Measurements from ENCODE around the gene ATG13.

ATG13 gene

DNA sequence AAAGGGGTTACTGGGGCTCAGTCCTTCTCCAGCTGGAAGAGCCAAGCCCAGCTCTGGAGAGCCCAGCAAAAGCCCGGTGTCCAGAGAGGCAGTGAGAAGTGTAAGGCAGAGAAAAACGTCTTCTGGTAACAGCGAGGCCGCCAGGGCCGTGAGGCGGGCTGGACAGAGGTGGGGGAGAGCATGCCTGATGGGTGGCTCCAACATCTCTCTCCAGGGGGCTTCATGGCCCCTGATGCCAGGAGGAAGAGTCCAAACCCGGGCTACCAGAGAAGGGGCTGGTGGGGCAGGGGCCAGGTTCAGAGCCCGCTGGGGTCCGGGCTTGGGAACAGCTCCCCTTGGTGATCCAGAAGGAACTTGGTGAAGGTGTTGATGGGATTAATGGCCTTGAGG is 61.4 kb downstream of the ATG13 start:
- TF ChIP-seq EGR1 (IDR thresholded peaks at IDR 0.05) (no peak), TCF12 (IDR thresholded peaks at IDR 0.05; ENCODE audit: low read depth) (no peak), EP300 (IDR thresholded peaks at IDR 0.05; ENCODE audit: borderline replicate concordance) (no peak)

DNA sequence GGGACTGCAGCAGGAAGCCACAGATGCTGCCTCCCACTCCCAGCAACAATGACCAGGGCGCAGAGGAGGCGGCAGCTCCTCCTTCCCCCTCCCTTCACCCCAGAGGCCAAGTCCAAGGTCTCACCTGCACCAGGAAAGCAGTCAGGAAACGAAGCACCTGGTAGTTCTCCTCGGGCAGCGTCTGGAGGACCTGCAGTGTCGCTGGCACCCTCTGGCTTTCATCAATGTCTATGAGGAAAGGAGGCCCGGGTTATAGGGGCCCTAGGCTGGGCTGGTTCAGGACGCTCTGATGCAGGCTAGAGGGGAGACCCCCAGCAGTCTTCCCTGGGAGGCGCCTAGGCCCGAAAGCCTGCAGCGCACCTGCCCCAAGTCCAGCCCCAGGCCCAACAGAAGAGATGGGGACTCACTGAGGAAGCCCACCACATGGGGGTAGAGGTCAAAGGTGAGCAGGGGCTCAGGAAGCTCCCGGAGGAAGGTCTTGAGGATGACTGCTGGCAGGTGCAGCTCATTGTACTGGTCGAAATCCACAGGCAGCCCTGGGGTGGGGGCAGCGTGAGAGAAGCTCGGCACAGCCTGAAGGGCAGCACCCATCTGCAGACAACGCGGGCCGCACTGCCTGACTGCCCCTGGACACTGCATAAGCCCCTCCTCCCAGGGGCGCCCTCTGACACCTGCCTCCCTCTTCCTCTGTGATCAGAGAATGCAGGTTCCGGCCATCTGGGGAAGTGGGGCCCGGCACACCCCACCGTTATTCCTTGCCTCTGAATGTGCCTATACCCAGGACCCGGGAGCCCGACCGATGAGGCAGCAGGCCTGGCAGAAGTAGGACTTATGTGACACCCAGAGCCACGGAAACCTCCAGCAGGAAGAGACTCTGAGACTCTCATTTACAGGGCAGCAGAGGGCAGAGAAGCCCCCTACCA is 62.1 kb downstream of the ATG13 start:
- TF ChIP-seq EP300 (IDR thresholded peaks at IDR 0.05; ENCODE audit: borderline replicate concordance) (no peak), YY1 (IDR thresholded peaks at IDR 0.05; ENCODE audit: low read depth) (no peak), RAD21 (IDR thresholded peaks at IDR 0.05; ENCODE audit: low read depth) (no peak), TEAD4 (IDR thresholded peaks at IDR 0.05) (no peak), ZBTB7A (IDR thresholded peaks at IDR 0.05; ENCODE audit: low read depth) (no peak), TAF1 (IDR thresholded peaks at IDR 0.05; ENCODE audit: low read depth) (no peak), CEBPB (IDR thresholded peaks at IDR 0.05) (no peak), EGR1 (IDR thresholded peaks at IDR 0.05) (no peak), TCF12 (IDR thresholded peaks at IDR 0.05; ENCODE audit: low read depth) (no peak), CREB1 (IDR thresholded peaks at IDR 0.05; ENCODE audit: low read depth) (no peak), NFIC (IDR thresholded peaks at IDR 0.05) (no peak)
- TF ChIP-seq, protein P1, sequence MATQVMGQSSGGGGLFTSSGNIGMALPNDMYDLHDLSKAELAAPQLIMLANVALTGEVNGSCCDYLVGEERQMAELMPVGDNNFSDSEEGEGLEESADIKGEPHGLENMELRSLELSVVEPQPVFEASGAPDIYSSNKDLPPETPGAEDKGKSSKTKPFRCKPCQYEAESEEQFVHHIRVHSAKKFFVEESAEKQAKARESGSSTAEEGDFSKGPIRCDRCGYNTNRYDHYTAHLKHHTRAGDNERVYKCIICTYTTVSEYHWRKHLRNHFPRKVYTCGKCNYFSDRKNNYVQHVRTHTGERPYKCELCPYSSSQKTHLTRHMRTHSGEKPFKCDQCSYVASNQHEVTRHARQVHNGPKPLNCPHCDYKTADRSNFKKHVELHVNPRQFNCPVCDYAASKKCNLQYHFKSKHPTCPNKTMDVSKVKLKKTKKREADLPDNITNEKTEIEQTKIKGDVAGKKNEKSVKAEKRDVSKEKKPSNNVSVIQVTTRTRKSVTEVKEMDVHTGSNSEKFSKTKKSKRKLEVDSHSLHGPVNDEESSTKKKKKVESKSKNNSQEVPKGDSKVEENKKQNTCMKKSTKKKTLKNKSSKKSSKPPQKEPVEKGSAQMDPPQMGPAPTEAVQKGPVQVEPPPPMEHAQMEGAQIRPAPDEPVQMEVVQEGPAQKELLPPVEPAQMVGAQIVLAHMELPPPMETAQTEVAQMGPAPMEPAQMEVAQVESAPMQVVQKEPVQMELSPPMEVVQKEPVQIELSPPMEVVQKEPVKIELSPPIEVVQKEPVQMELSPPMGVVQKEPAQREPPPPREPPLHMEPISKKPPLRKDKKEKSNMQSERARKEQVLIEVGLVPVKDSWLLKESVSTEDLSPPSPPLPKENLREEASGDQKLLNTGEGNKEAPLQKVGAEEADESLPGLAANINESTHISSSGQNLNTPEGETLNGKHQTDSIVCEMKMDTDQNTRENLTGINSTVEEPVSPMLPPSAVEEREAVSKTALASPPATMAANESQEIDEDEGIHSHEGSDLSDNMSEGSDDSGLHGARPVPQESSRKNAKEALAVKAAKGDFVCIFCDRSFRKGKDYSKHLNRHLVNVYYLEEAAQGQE (IDR thresholded peaks at IDR 0.05; ENCODE audit: low read depth), result no peak
- TF ChIP-seq, protein P2, sequence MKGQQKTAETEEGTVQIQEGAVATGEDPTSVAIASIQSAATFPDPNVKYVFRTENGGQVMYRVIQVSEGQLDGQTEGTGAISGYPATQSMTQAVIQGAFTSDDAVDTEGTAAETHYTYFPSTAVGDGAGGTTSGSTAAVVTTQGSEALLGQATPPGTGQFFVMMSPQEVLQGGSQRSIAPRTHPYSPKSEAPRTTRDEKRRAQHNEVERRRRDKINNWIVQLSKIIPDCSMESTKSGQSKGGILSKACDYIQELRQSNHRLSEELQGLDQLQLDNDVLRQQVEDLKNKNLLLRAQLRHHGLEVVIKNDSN (IDR thresholded peaks at IDR 0.05), result no peak

DNA sequence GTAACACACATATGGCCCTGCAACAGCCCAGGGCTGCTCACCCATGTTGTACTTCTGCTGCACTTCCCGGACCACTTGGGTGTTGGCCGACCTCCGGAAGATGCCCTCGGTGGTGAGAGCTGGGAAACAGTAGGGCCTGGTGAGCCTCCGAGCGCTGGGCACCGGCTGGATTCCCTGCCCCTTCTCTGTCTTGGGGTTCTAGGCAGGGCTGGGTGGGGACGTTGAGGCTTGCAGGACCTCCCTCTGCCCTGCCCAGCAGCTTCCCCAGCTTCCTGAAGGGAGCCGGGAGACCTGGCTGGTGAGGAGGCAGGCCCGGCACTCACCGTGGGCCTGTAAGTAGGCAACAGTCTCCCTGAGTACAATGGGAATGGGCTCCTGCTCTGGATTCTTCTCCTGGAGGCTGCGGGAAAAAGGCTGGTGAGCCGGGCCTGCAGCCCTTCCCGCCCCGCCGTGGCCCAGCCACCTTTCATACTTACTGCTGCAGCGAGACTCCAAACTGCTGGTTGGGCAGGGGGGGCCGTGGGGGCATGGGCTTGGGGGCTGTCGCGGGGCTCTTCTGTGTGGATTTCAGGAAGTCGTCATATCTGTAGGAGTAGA is 62.9 kb downstream of the ATG13 start:
- TF ChIP-seq RAD21 (IDR thresholded peaks at IDR 0.05; ENCODE audit: low read depth) (no peak), TCF12 (IDR thresholded peaks at IDR 0.05; ENCODE audit: low read depth) (no peak), TAF1 (IDR thresholded peaks at IDR 0.05; ENCODE audit: low read depth) (no peak), YY1 (IDR thresholded peaks at IDR 0.05; ENCODE audit: low read depth) (no peak), FOXM1 (IDR thresholded peaks at IDR 0.05; ENCODE audit: borderline replicate concordance, low read depth) (no peak), EGR1 (IDR thresholded peaks at IDR 0.05) (no peak), ZBTB7A (IDR thresholded peaks at IDR 0.05; ENCODE audit: low read depth) (no peak), TEAD4 (IDR thresholded peaks at IDR 0.05) (no peak)
- TF ChIP-seq, protein P1 (IDR thresholded peaks at IDR 0.05; ENCODE audit: low read depth), result no peak

DNA sequence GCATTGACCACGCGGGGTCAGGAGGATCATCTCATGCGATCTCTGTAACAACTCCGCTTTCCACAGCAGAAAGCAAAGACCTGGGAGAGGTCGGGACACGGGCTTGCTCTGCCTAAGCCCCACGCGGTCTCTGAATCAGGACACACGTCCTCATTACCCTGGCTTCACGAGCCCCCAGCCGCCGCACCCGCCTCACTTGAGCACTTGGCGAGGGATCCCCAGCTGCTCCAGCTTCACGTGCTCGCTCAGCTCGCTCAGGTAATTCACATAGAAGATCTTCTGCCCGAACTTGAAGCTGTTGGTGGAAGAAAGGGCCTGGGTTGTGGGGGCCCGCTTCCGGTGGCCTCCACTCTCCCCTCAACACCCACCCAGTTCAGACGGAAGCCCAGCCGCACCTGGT is 63.5 kb downstream of the ATG13 start:
- TF ChIP-seq ZBTB7A (IDR thresholded peaks at IDR 0.05; ENCODE audit: low read depth) (no peak), CEBPB (IDR thresholded peaks at IDR 0.05) (no peak), CREB1 (IDR thresholded peaks at IDR 0.05; ENCODE audit: low read depth) (no peak), YY1 (IDR thresholded peaks at IDR 0.05; ENCODE audit: low read depth) (no peak)

DNA sequence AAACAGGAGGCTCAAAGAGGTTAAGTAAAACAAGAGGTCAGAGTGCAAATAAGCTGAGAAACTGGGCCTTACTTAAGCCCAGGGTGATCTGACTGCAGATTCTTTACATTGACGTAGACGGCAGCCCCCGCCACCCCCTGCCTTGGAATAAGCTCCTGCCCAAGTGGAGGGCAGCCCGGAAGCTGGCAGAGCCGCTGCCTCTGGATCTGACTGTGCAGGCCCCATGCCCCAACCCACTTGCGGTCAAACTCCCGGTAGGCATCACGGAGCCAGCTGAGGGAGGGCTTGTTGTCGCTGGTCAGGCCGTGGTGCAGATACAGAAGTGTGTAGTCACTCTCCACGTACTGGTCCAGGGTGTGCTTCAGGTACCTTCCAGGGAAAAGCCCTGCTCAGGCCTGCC is 64.5 kb downstream of the ATG13 start:
- TF ChIP-seq TCF12 (IDR thresholded peaks at IDR 0.05; ENCODE audit: low read depth) (no peak), FOXM1 (IDR thresholded peaks at IDR 0.05; ENCODE audit: borderline replicate concordance, low read depth) (no peak), CEBPB (IDR thresholded peaks at IDR 0.05) (no peak), TAF1 (IDR thresholded peaks at IDR 0.05; ENCODE audit: low read depth) (no peak), ZBTB7A (IDR thresholded peaks at IDR 0.05; ENCODE audit: low read depth) (no peak), TEAD4 (IDR thresholded peaks at IDR 0.05) (no peak), EP300 (IDR thresholded peaks at IDR 0.05; ENCODE audit: borderline replicate concordance) (no peak), NFIC (IDR thresholded peaks at IDR 0.05) (no peak), CREB1 (IDR thresholded peaks at IDR 0.05; ENCODE audit: low read depth) (no peak), RAD21 (IDR thresholded peaks at IDR 0.05; ENCODE audit: low read depth) (no peak), EGR1 (IDR thresholded peaks at IDR 0.05) (no peak)
- TF ChIP-seq, protein P3, sequence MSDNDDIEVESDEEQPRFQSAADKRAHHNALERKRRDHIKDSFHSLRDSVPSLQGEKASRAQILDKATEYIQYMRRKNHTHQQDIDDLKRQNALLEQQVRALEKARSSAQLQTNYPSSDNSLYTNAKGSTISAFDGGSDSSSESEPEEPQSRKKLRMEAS (IDR thresholded peaks at IDR 0.05), result no peak
- TF ChIP-seq, protein P1 (IDR thresholded peaks at IDR 0.05; ENCODE audit: low read depth), result no peak
- TF ChIP-seq, protein P2 (IDR thresholded peaks at IDR 0.05), result no peak
